HCT116 (cell line): ENCODE measurements around the gene FUT9. TPM values are rescaled to one million over a fixed set of nuclear protein-coding genes. Genes with fewer than 3 reads are reported as not detected.

Experiments used
- ATAC-seq: fragments of 200-7000 bp; cut with Tn5 transposase; 2 replicates; pipeline ENCODE4 v1.9.1; 2020; ENCODE audit warnings: mild to moderate bottlenecking, moderate library complexity
- BruUV-seq: library from RNA; stranded (reverse); fragments of 400-500 nt; replicated peaks from 2 replicates; lab custom pipeline; 2021; lab: Mats Ljungman, UMichigan
- CTCF ChIA-PET: fragments of 300-600 bp; sonication (Branson Sonifier 250); formaldehyde crosslinking; loops from one replicate; lab custom pipeline; 2021; ENCODE audit warnings: antibody characterized with exemption; lab: Charles Lee
- POLR2A ChIA-PET: fragments of 300-600, 350-600 bp; sonication (Branson Sonifier 250); formaldehyde crosslinking; loops from one replicate; lab custom pipeline; 2021; ENCODE audit warnings: antibody characterized with exemption; lab: Charles Lee
- RAD21 ChIA-PET, 2 experiments: fragments of 300-600 bp; sonication (Branson Sonifier 250); formaldehyde crosslinking; loops; one replicate each; lab custom pipeline; 2023; ENCODE audit warnings: low total read pairs in 2 of 2; ENCODE audit not compliant: uncharacterized antibody in 2 of 2, unreplicated experiment in 2 of 2, low non-redundant PET in 1 of 2; lab: Charles Lee
- DNase-seq: peaks from one replicate; pipeline ENCODE4 v3.0.0-alpha.2; 2010; ENCODE audit warnings: low read depth, low spot score
- H2AFZ ChIP-seq: fragments of 200-600 bp; shearing (Covaris generic), sonication (generic); 2 replicates; pipeline ENCODE4 v1.6.1; 2017; ENCODE audit warnings: low read depth, mixed run types, mixed read lengths, antibody characterized with exemption, low read length; ENCODE audit not compliant: poor library complexity, severe bottlenecking
- H3K27ac ChIP-seq: 2 replicates; pipeline ENCODE4 v1.5.1; 2012; ENCODE audit warnings: low read depth, low read length
- H3K27me3 ChIP-seq: fragments of 200-600 bp; sonication (generic); 2 replicates; pipeline ENCODE4 v1.6.1; 2016; ENCODE audit warnings: mixed run types, low read length, mixed read lengths; ENCODE audit not compliant: insufficient read depth
- H3K36me3 ChIP-seq, 2 experiments: fragments of 200-500 bp in 1 of 2; fragments of 200-600 bp in 1 of 2; sonication (Bioruptor generic) in 1 of 2; sonication (generic) in 1 of 2; 2 replicates each; pipeline versions ENCODE4 v1.5.1 to v1.6.1; 2014 to 2016; ENCODE audit warnings: low read length in 2 of 2, inconsistent platforms in 1 of 2, mixed read lengths in 1 of 2, mixed run types in 1 of 2; ENCODE audit not compliant: insufficient read depth in 2 of 2, control insufficient read depth in 1 of 2
- H3K4me1 ChIP-seq, 2 experiments: fragments of 200-600 bp in 1 of 2; sonication (generic) in 1 of 2; 2 replicates each; pipeline versions ENCODE4 v1.5.1 to v1.6.1; 2012 to 2017; ENCODE audit warnings: low read length in 2 of 2, inconsistent platforms in 1 of 2, mild to moderate bottlenecking in 1 of 2, mixed read lengths in 1 of 2, mixed run types in 1 of 2, moderate library complexity in 1 of 2; ENCODE audit not compliant: insufficient read depth in 2 of 2, control insufficient read depth in 1 of 2
- H3K4me2 ChIP-seq: fragments of 200-600 bp; sonication (generic); 2 replicates; pipeline ENCODE4 v1.6.1; 2017; ENCODE audit warnings: mixed run types, low read length, mixed read lengths
- H3K4me3 ChIP-seq, 2 experiments: fragments of 200-600 bp in 1 of 2; sonication (generic) in 1 of 2; replicated peaks in 1 of 2; 2 replicates each; pipeline ENCODE4 v1.5.1; 2011 to 2016; ENCODE audit warnings: low read length in 2 of 2, control low read depth in 1 of 2, low read depth in 1 of 2, mild to moderate bottlenecking in 1 of 2, mixed read lengths in 1 of 2, mixed run types in 1 of 2
- H3K79me2 ChIP-seq: fragments of 200-600 bp; sonication (generic); 2 replicates; pipeline ENCODE4 v1.6.1; 2017; ENCODE audit warnings: mild to moderate bottlenecking, mixed run types, low read length, moderate library complexity, mixed read lengths; ENCODE audit not compliant: insufficient read depth
- H3K9ac ChIP-seq: fragments of 200-600 bp; sonication (generic); 2 replicates; pipeline ENCODE4 v1.6.1; 2016; ENCODE audit warnings: low read length, mixed read lengths
- H3K9me2 ChIP-seq: fragments of 200-600 bp; sonication (generic), shearing (Covaris generic); 2 replicates; pipeline ENCODE4 v1.6.1; 2017; ENCODE audit warnings: mixed run types, mild to moderate bottlenecking, moderate library complexity; ENCODE audit not compliant: insufficient read depth
- H3K9me3 ChIP-seq, 2 experiments: fragments of 200-500 bp in 1 of 2; fragments of 200-600 bp in 1 of 2; sonication (Bioruptor generic) in 1 of 2; sonication (generic) in 1 of 2; 2 replicates each; pipeline ENCODE4 v1.6.1; 2014 to 2017; ENCODE audit warnings: low read length in 2 of 2, mixed read lengths in 2 of 2, inconsistent platforms in 1 of 2, low read depth in 1 of 2, mild to moderate bottlenecking in 1 of 2, mixed run types in 1 of 2, moderate library complexity in 1 of 2; ENCODE audit not compliant: control insufficient read depth in 1 of 2, insufficient read depth in 1 of 2
- H4K20me1 ChIP-seq: fragments of 200-600 bp; sonication (generic), shearing (Covaris generic); 2 replicates; pipeline ENCODE4 v1.6.1; 2017; ENCODE audit warnings: mixed run types, mild to moderate bottlenecking, moderate library complexity; ENCODE audit not compliant: insufficient read depth
- CBX3 ChIP-seq: IDR thresholded peaks from 2 replicates; pipeline ENCODE4 v1.6.1; 2012; ENCODE audit warnings: low read depth
- CEBPB ChIP-seq: IDR thresholded peaks from 2 replicates; pipeline ENCODE4 v1.6.1; 2012; ENCODE audit warnings: low read depth
- EGR1 ChIP-seq: IDR thresholded peaks from 2 replicates; pipeline ENCODE4 v1.6.1; 2012; ENCODE audit warnings: low read depth
- EZH2phosphoT487 ChIP-seq: fragments of 200-600 bp; IDR thresholded peaks from 2 replicates; pipeline ENCODE4 v1.6.1; 2018; ENCODE audit warnings: antibody characterized with exemption, borderline replicate concordance
- FOSL1 ChIP-seq: IDR thresholded peaks from 2 replicates; pipeline ENCODE4 v1.6.1; 2012; ENCODE audit warnings: low read depth
- JUND ChIP-seq: IDR thresholded peaks from 2 replicates; pipeline ENCODE4 v1.6.1; 2012
- POLR2A ChIP-seq: IDR thresholded peaks from 2 replicates; pipeline ENCODE4 v1.7.0; 2011; ENCODE audit warnings: borderline replicate concordance; ENCODE audit not compliant: insufficient read depth, insufficient read length; ENCODE audit errors: extremely low read depth
- POLR2AphosphoS5 ChIP-seq: IDR thresholded peaks from 2 replicates; pipeline ENCODE4 v1.6.1; 2011; ENCODE audit warnings: mild to moderate bottlenecking, low read depth, low read length, moderate library complexity
- ZNF274 ChIP-seq: fragments of 200-500 bp; sonication (Bioruptor generic); IDR thresholded peaks from 2 replicates; pipeline ENCODE4 v1.6.1; 2014; ENCODE audit warnings: mild to moderate bottlenecking, low read depth, low read length, inconsistent platforms
- intact Hi-C: fragments of 100-400 bp; cut with micrococcal nuclease; formaldehyde crosslinking; loops from 2 replicates; pipeline ENCODE4 v1.10.0; 2022
- total RNA-seq: library from RNA; stranded (reverse); gene quantifications from one replicate; pipeline ENCODE4 v1.2.1, GENCODE V29; 2021; ENCODE audit not compliant: unreplicated experiment

Gene FUT9
- total RNA-seq, 1 experiment from 2014 or later, result not detected

DNA sequence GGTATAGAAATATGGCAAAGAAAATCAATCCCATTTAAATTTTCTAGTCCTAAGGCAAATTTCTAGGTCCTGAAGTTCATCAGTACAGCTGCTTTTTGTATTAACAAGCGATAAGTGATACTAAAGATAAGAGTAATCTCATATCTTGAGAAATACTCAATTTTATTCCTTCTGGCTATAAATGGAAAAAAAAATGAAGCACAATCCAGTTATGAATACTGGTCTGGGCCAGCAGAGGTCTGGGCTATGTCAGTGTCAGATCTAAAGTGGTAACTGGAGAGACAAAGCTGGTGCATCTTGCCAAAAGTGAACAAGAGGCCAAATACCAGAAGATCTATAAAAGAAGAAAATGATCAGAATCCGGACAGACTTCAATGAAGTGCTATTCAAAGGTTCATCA, 126.4 kb downstream of the FUT9 start:
- no peaks in the 10 kb centered on the region for H4K20me1 ChIP-seq
- H3K4me2 ChIP-seq, result no peak overlapping the region
- no peak overlapping the region for H3K9ac ChIP-seq
- DNase-seq (no peak), ATAC-seq (no peak)
- no TSS peak for BruUV-seq
- H3K27me3 ChIP-seq, result no peaks in the 10 kb centered on the region
- H3K9me2 ChIP-seq, result no peaks in the 10 kb centered on the region
- no peaks in the 10 kb centered on the region for H3K9me3 ChIP-seq
- ChIA-PET RAD21 (no interaction called here), CTCF (no interaction called here), POLR2A (no interaction called here)
- H3K79me2 ChIP-seq, result no peaks in the 10 kb centered on the region
- no peaks in the 10 kb centered on the region for H3K4me1 ChIP-seq
- H2AFZ ChIP-seq, result no peak overlapping the region
- H3K4me3 ChIP-seq, result no peak overlapping the region
- no peak overlapping the region for H3K27ac ChIP-seq
- TF ChIP-seq EGR1 (no peak), POLR2AphosphoS5 (no peak), CBX3 (no peak), EZH2phosphoT487 (no peak), FOSL1 (no peak)
- no peaks in the 10 kb centered on the region for H3K36me3 ChIP-seq
- intact Hi-C loops, result no loop called here

DNA sequence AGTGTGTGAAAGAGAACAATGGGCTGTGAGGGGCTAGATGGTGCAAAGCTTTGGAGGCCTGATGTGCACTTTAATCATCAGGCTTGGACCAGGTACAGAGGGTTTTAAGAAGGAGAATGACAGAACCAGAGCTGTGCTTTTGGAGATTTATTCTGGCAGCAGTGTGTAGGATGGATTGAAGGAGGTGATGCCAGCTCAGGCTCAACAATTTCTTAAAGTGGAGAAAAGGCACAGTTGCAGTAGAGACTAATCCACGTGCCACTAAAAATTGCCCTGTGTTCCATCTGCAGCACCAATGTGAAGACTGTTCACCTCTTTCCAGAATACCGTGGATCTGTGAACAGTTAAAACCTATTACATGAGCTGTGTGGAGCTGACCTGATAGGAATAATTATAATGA, 134.7 kb downstream of the FUT9 start:
- intact Hi-C loops, result no loop called here
- no peak for ATAC-seq
- Histone ChIP-seq H3K79me2 (no peaks in the 10 kb centered on the region), H2AFZ (no peak overlapping the region), H3K9me3 (no peaks in the 10 kb centered on the region), H3K36me3 (no peaks in the 10 kb centered on the region), H3K27ac (no peak overlapping the region), H4K20me1 (no peaks in the 10 kb centered on the region), H3K9me2 (no peaks in the 10 kb centered on the region), H3K4me2 (no peak overlapping the region), H3K4me1 (no peaks in the 10 kb centered on the region), H3K27me3 (no peaks in the 10 kb centered on the region; the same call in 1 of the 2 replicates)
- BruUV-seq, result no TSS peak
- no peak for DNase-seq
- RAD21 ChIA-PET, result no interaction called here
- TF ChIP-seq CEBPB (no peak), POLR2AphosphoS5 (no peak), FOSL1 (no peak), POLR2A (no peak), JUND (no peak), CBX3 (no peak), EZH2phosphoT487 (no peak), ZNF274 (no peak)
- TF ChIP-seq, all 23 proteins: peak for 0
- Histone ChIP-seq H3K9ac (no peak overlapping the region), H3K4me3 (no peak overlapping the region)
- ChIA-PET CTCF (no interaction called here), POLR2A (no interaction called here)
